A549 (cell line): ENCODE data around the gene CLSTN1. TPM values are rescaled to one million over a fixed set of nuclear protein-coding genes. Genes with fewer than 3 reads are reported as not detected.

Experiments used
- ATAC-seq, 2 experiments: fragments of 200-7000 bp in 1 of 2; fragments of >200 bp in 1 of 2; cut with Nextera tagmentation in 1 of 2; cut with Tn5 transposase in 1 of 2; 3 replicates each; pipeline versions ENCODE4 v1.8.0 to v1.9.1; 2018 to 2020; ENCODE audit warnings: mild to moderate bottlenecking in 1 of 2, moderate library complexity in 1 of 2
- CTCF ChIA-PET: fragments of 300-600 bp; sonication (Branson Sonifier 250); formaldehyde crosslinking; extraction: SDS; loops from one replicate; lab custom pipeline; 2021; ENCODE audit warnings: antibody characterized with exemption, inconsistent platforms; lab: Yijun Ruan, JAX
- POLR2A ChIA-PET: fragments of 350-600 bp; formaldehyde crosslinking; extraction: SDS; loops from one replicate; lab custom pipeline; 2021; ENCODE audit warnings: antibody characterized with exemption, inconsistent platforms; lab: Yijun Ruan, JAX
- DNase-seq, 2 experiments: peaks; one replicate each; pipeline versions ENCODE4 v3.0.0 to v3.0.0-alpha.2; 2011 to 2016; ENCODE audit warnings: low read depth in 1 of 2, low spot score in 1 of 2
- FAIRE-seq: peaks from 2 replicates; lab custom pipeline; 2011; peaks lifted over from hg19 to GRCh38; lab: Jason Lieb, UNC
- H3K27ac ChIP-seq, 2 experiments: fragments of >200 bp; sonication (Bioruptor Twin); formaldehyde crosslinking; 3 replicates each; pipeline ENCODE4 v1.5.1; 2016 to 2017
- H3K4me1 ChIP-seq: fragments of >200 bp; sonication (Bioruptor Twin); formaldehyde crosslinking; 3 replicates; pipeline ENCODE4 v1.6.1; 2016
- H3K4me2 ChIP-seq: fragments of >200 bp; sonication (Bioruptor Twin); formaldehyde crosslinking; 3 replicates; pipeline ENCODE4 v1.6.1; 2016
- H3K4me3 ChIP-seq: fragments of >200 bp; sonication (Bioruptor Twin); formaldehyde crosslinking; 3 replicates; pipeline ENCODE4 v1.5.1; 2016
- H3K9me3 ChIP-seq: fragments of >200 bp; sonication (Bioruptor Twin); formaldehyde crosslinking; 3 replicates; pipeline ENCODE4 v1.6.1; 2016
- CHD2 ChIP-seq: fragments of 150-350 bp; IDR thresholded peaks from 2 replicates; pipeline ENCODE4 v1.6.1; 2014; ENCODE audit warnings: low read length; ENCODE audit not compliant: partially characterized antibody
- ESRRA ChIP-seq: fragments of 150-350 bp; IDR thresholded peaks from 2 replicates; pipeline ENCODE4 v1.6.1; 2014; ENCODE audit warnings: mild to moderate bottlenecking, low read length, borderline replicate concordance
- FOXS1 ChIP-seq: fragments of 250-450 bp; sonication (Bioruptor Pico); IDR thresholded peaks from 2 replicates; pipeline ENCODE4 v1.5.0; 2020; ENCODE audit warnings: mild to moderate bottlenecking, moderate library complexity
- HOXB13 ChIP-seq: fragments of 250-450 bp; sonication (Bioruptor Pico); IDR thresholded peaks from 2 replicates; pipeline ENCODE4 v1.5.0; 2020; ENCODE audit warnings: low read depth, mild to moderate bottlenecking, moderate library complexity
- MYC ChIP-seq: IDR thresholded peaks from 2 replicates; pipeline ENCODE4 v1.6.1; 2012; ENCODE audit warnings: mild to moderate bottlenecking, inconsistent platforms, low read length, improper control_type of control experiment, borderline replicate concordance
- NPAS2 ChIP-seq: fragments of 250-450 bp; sonication (Bioruptor Pico); IDR thresholded peaks from 2 replicates; pipeline ENCODE4 v1.8.0; 2022; ENCODE audit warnings: mild to moderate bottlenecking, moderate library complexity, borderline replicate concordance
- NR3C1 ChIP-seq: fragments of >200 bp; sonication (Bioruptor Twin); formaldehyde crosslinking; IDR thresholded peaks from 3 replicates; pipeline ENCODE4 v1.6.1; 2017
- POLR2AphosphoS2 ChIP-seq: conservative IDR thresholded peaks from 2 replicates; pipeline ENCODE4 v1.6.1; 2012; ENCODE audit warnings: low read length, improper control_type of control experiment, inconsistent platforms
- RAD21 ChIP-seq, 2 experiments: fragments of >200 bp in 1 of 2; sonication (Bioruptor Twin) in 1 of 2; formaldehyde crosslinking in 1 of 2; IDR thresholded peaks in 1 of 2; conservative IDR thresholded peaks in 1 of 2; 2 replicates in 1 of 2; 3 replicates in 1 of 2; pipeline ENCODE4 v1.6.1; 2012 to 2018; ENCODE audit warnings: inconsistent platforms in 1 of 2
- RARB ChIP-seq: fragments of 250-450 bp; sonication (Bioruptor Pico); IDR thresholded peaks from 2 replicates; pipeline ENCODE4 v1.8.0; 2021; ENCODE audit warnings: mild to moderate bottlenecking, moderate library complexity
- RFX5 ChIP-seq: fragments of 450-650 bp; IDR thresholded peaks from 2 replicates; pipeline ENCODE4 v1.7.1; 2014; ENCODE audit warnings: antibody characterized with exemption, mild to moderate bottlenecking, moderate library complexity
- SMC3 ChIP-seq: fragments of >200 bp; sonication (Bioruptor Twin); formaldehyde crosslinking; IDR thresholded peaks from 3 replicates; pipeline ENCODE4 v1.6.1; 2018; ENCODE audit warnings: inconsistent platforms
- TFCP2L1 ChIP-seq: fragments of 250-450 bp; sonication (Bioruptor Pico); IDR thresholded peaks from 2 replicates; pipeline ENCODE4 v1.5.0; 2021; ENCODE audit warnings: mild to moderate bottlenecking
- ZC3H11A ChIP-seq: fragments of 450-650 bp; IDR thresholded peaks from 2 replicates; pipeline ENCODE4 v1.6.1; 2014; ENCODE audit warnings: antibody characterized with exemption, mild to moderate bottlenecking
- ZFP36 ChIP-seq: fragments of 450-650 bp; IDR thresholded peaks from 2 replicates; pipeline ENCODE4 v1.6.1; 2014; ENCODE audit warnings: borderline replicate concordance; ENCODE audit not compliant: partially characterized antibody
- ZNF302 ChIP-seq: fragments of 250-450 bp; sonication (Bioruptor Pico); IDR thresholded peaks from 2 replicates; pipeline ENCODE4 v1.9.0; 2021; ENCODE audit warnings: inconsistent platforms, mild to moderate bottlenecking, moderate library complexity
- WGBS: methylation state at CpG from one replicate; pipeline ENCODE4 v1.1.6; 2017; ENCODE audit errors: missing lambda C conversion rate; 5-methylcytosine and 5-hydroxymethylcytosine counted together
- polyA plus RNA-seq, 4 experiments: library from polyadenylated mRNA; depleted of rRNA in 3 of 4; stranded (reverse); fragments of >200 nt; fragmentation: RNase III in 1 of 4; extraction: RNeasy Plus Mini Kit Qiagen cat#74134 plus additional on column Dnase treatment in 1 of 4; gene quantifications; 2 replicates in 3 of 4; 3 replicates in 1 of 4; pipeline ENCODE4 v1.2.3, GENCODE V29; 2011 to 2017
- TF ChIP-seq, protein P1 (sequence below): fragments of 250-450 bp; sonication (Bioruptor Pico); IDR thresholded peaks from 2 replicates; pipeline ENCODE4 v1.5.0; 2021; ENCODE audit warnings: mild to moderate bottlenecking, moderate library complexity, borderline replicate concordance
- TF ChIP-seq, protein P2 (sequence below): fragments of >200 bp; sonication (Bioruptor Twin); formaldehyde crosslinking; IDR thresholded peaks from 3 replicates; pipeline ENCODE4 v1.6.1; 2016
- TF ChIP-seq, protein P3 (sequence below): fragments of 200-600 bp; sonication (generic); IDR thresholded peaks from 2 replicates; pipeline ENCODE4 v1.6.1; 2016; ENCODE audit warnings: antibody characterized with exemption, mild to moderate bottlenecking, moderate library complexity
- TF ChIP-seq, protein P4 (sequence below): fragments of 150-350 bp; IDR thresholded peaks from 2 replicates; pipeline ENCODE4 v1.6.1; 2014; ENCODE audit warnings: low read depth, mild to moderate bottlenecking, low read length

Gene CLSTN1
- polyA plus RNA-seq, 2 of the 4 experiments (the other 2 are of a cell fraction) = 27.3 to 56.1 TPM

DNA sequence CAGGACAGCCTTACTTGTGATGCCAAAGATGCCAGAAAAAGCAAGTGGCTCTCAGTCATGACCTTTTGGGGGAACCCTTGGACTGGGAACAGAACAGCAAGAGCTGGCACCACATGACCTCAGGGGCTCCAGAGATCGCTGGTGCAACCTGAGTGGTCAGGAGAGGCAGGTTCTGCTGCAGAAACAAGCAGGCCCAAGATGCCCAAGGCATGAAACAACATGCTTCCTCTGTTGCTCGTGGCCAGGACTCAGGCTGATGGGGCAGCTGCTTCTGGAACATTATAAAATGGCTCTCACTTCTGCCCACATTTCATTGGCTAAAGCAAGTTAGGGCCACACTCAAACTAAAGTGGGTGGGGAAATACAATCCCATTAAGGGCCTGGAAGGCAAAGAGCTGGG lies 17.7 kb upstream of the CLSTN1 start:
- ChIA-PET POLR2A (no interaction called here), CTCF (interaction anchor here (1.0 to 2.8 kb wide), 3 partner anchors 27 to 59 kb away, joined by 3 to 9 read pairs (median 4); no protein-coding TSS in a partner anchor)
- Histone ChIP-seq H3K4me2 (no peak overlapping the region), H3K4me3 (no peak overlapping the region), H3K9me3 (no peaks in the 10 kb centered on the region), H3K27ac (no peak overlapping the region)
- DNase-seq (no peak), FAIRE-seq (no peak)
- 38% methylated on average over 2 of the region's 2 CpGs for WGBS
- TF ChIP-seq RARB (CRISPR knock-in tag) (no peak), ZNF302 (CRISPR knock-in tag) (no peak), TFCP2L1 (CRISPR knock-in tag) (no peak), NR3C1 (no peak), MYC (no peak), HOXB13 (no peak), SMC3 (no peak), NPAS2 (CRISPR knock-in tag) (no peak), RFX5 (no peak), ZFP36 (no peak), ESRRA (no peak), POLR2AphosphoS2 (no peak), ZC3H11A (no peak), FOXS1 (CRISPR knock-in tag) (no peak), CHD2 (no peak), RAD21 (conservative IDR thresholded peaks at IDR 0.05 in 1 of 2, IDR thresholded peaks at IDR 0.05 in 1 of 2) (no peak)
- TF ChIP-seq, protein P1, sequence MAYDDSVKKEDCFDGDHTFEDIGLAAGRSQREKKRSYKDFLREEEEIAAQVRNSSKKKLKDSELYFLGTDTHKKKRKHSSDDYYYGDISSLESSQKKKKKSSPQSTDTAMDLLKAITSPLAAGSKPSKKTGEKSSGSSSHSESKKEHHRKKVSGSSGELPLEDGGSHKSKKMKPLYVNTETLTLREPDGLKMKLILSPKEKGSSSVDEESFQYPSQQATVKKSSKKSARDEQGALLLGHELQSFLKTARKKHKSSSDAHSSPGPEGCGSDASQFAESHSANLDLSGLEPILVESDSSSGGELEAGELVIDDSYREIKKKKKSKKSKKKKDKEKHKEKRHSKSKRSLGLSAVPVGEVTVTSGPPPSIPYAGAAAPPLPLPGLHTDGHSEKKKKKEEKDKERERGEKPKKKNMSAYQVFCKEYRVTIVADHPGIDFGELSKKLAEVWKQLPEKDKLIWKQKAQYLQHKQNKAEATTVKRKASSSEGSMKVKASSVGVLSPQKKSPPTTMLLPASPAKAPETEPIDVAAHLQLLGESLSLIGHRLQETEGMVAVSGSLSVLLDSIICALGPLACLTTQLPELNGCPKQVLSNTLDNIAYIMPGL = no peak
- TF ChIP-seq, protein P2, sequence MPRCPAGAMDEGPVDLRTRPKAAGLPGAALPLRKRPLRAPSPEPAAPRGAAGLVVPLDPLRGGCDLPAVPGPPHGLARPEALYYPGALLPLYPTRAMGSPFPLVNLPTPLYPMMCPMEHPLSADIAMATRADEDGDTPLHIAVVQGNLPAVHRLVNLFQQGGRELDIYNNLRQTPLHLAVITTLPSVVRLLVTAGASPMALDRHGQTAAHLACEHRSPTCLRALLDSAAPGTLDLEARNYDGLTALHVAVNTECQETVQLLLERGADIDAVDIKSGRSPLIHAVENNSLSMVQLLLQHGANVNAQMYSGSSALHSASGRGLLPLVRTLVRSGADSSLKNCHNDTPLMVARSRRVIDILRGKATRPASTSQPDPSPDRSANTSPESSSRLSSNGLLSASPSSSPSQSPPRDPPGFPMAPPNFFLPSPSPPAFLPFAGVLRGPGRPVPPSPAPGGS = no peak
- TF ChIP-seq, protein P3, sequence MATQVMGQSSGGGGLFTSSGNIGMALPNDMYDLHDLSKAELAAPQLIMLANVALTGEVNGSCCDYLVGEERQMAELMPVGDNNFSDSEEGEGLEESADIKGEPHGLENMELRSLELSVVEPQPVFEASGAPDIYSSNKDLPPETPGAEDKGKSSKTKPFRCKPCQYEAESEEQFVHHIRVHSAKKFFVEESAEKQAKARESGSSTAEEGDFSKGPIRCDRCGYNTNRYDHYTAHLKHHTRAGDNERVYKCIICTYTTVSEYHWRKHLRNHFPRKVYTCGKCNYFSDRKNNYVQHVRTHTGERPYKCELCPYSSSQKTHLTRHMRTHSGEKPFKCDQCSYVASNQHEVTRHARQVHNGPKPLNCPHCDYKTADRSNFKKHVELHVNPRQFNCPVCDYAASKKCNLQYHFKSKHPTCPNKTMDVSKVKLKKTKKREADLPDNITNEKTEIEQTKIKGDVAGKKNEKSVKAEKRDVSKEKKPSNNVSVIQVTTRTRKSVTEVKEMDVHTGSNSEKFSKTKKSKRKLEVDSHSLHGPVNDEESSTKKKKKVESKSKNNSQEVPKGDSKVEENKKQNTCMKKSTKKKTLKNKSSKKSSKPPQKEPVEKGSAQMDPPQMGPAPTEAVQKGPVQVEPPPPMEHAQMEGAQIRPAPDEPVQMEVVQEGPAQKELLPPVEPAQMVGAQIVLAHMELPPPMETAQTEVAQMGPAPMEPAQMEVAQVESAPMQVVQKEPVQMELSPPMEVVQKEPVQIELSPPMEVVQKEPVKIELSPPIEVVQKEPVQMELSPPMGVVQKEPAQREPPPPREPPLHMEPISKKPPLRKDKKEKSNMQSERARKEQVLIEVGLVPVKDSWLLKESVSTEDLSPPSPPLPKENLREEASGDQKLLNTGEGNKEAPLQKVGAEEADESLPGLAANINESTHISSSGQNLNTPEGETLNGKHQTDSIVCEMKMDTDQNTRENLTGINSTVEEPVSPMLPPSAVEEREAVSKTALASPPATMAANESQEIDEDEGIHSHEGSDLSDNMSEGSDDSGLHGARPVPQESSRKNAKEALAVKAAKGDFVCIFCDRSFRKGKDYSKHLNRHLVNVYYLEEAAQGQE = no peak
- TF ChIP-seq, protein P4, sequence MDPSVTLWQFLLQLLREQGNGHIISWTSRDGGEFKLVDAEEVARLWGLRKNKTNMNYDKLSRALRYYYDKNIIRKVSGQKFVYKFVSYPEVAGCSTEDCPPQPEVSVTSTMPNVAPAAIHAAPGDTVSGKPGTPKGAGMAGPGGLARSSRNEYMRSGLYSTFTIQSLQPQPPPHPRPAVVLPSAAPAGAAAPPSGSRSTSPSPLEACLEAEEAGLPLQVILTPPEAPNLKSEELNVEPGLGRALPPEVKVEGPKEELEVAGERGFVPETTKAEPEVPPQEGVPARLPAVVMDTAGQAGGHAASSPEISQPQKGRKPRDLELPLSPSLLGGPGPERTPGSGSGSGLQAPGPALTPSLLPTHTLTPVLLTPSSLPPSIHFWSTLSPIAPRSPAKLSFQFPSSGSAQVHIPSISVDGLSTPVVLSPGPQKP = no peak
- TF ChIP-seq, all 56 proteins: peak for 0
- 0 out of 3 replicates have a peak, but pooled peaks cover 4% of the 10 kb centered on the region for H3K4me1 ChIP-seq
- ATAC-seq = no peak
